HUES6 (cell line): ENCODE data around the gene SLC2A3.
A peak's percentile ranks its signal among the peaks of the same experiment; 100 is the strongest.
"Not testable (repeated sequence)": the region's sequence is repeated elsewhere in the genome, so short reads cannot be mapped to it uniquely, and the experiment has no call there.

Experiments
- H3K27ac ChIP-seq: 2 replicates; pipeline ENCODE4 v1.7.0; 2013; ENCODE audit warnings: low read depth, mild to moderate bottlenecking, low read length, inconsistent platforms
- H3K27me3 ChIP-seq: 2 replicates; pipeline ENCODE4 v1.6.1; 2013; ENCODE audit warnings: low read length; ENCODE audit not compliant: control insufficient read depth, insufficient read depth
- H3K36me3 ChIP-seq: 2 replicates; pipeline ENCODE4 v1.6.1; 2013; ENCODE audit warnings: low read length; ENCODE audit not compliant: control insufficient read depth, insufficient read depth
- H3K4me1 ChIP-seq: 2 replicates; pipeline ENCODE4 v1.6.1; 2013; ENCODE audit warnings: low read length; ENCODE audit not compliant: control insufficient read depth, insufficient read depth
- H3K4me3 ChIP-seq: 2 replicates; pipeline ENCODE4 v1.5.1; 2013; ENCODE audit warnings: low read depth, low read length
- H3K9ac ChIP-seq: one replicate; pipeline ENCODE4 v1.6.1; 2013; ENCODE audit warnings: mild to moderate bottlenecking, low read length
- H3K9me3 ChIP-seq: 2 replicates; pipeline ENCODE4 v1.6.1; 2013; ENCODE audit warnings: low read depth, low read length; ENCODE audit not compliant: control insufficient read depth, insufficient read depth

Gene SLC2A3

DNA sequence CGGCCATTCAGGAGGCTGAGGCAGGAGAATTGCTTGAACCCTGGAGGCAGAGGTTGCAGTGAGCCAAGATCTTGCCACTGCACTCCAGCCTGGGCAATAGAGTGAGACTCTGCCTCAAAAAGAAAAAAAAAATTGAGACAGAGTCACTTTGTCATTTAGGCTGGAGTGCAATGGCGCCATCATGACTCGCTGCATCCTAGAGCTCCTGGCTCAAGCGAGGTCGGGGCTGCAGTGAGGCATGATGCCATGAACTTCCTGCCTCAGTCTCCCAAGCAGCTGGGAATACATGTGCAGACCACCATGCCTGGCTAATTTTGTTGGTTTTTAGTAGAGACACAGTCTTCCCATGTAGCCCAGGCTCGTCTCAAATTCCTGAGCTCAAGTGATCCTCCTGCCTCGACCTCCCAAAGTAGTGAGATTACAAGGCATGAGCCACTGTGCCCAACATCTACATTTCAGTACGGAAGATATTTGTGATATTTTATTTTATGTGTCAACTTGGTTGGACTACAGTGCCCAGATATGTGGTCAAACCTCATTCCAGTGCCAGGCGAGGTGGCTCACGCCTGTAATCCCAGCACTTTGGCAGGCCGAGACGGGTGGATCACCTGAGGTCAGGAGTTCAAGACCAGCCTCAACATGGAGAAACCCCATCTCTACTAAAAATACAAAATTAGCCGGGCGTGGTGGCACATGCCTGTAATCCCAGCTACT lies 14.4 kb upstream of the SLC2A3 start:
- H3K4me3 ChIP-seq, H3K36me3 ChIP-seq, H3K9ac ChIP-seq, H3K4me1 ChIP-seq, H3K27me3 ChIP-seq, H3K9me3 ChIP-seq, H3K27ac ChIP-seq: not testable (repeated sequence)

DNA sequence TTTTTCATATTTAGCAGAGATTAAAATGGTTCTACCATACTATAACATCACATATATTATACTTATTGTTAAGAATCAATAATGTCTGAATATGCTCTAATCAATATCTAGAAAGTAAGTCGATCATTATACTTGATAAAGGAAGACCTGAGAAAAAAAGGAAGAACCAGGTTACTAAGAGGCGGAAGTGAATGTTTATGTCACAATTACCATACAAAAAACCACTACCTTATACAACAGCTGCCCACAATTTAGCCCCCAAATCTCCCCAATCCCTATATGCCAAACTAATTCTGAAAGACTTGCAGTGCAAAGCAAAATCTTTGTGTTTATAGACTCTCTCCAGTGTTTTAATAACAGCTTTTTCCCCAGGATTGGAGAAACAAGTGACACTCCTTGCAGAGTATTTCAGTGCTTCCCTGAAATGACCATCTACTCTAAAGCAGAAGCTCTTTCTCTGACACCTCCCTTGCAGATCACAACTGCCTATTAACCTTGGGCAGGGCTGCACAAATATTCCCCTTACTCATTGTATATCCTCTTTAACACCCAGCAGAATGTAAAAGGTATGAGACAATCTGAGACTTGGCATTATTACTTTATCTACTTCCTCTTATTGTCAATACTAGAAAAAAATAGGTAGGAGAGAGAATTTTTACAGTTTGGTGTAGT lies 12.7 kb upstream of the SLC2A3 start:
- Histone ChIP-seq H3K9me3 (no peaks in the 10 kb centered on the region), H3K27ac (no peak overlapping the region), H3K4me3 (no peak overlapping the region), H3K36me3 (no peaks in the 10 kb centered on the region), H3K9ac (no peak overlapping the region), H3K4me1 (peaks cover 6% of the 10 kb centered on the region; the same call in 1 of the 2 replicates), H3K27me3 (no peaks in the 10 kb centered on the region)

DNA sequence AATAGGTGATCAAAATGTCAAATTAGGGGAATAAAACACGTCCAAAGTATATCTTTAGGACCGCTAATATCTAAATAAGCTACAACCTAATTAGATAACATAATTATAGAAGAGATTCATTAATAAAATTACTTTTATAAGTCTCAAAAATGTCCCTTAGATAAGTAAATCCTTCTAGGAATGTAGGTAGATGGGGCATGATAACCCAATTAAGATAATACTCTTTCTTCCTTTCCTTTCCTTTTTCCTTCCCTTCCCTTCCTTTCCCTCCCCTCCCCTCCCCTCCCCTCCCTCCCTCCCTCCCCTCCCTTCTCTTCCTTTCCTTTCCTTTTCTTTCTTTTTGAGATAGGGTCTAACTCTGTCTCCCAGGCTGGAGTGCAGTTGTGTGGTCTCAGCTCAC lies 11.0 kb upstream of the SLC2A3 start:
- H3K36me3 ChIP-seq: no peaks in the 10 kb centered on the region
- H3K27me3 ChIP-seq: no peaks in the 10 kb centered on the region
- no peak overlapping the region for H3K9ac ChIP-seq
- no peaks in the 10 kb centered on the region for H3K9me3 ChIP-seq
- H3K4me1 ChIP-seq: peaks cover 6% of the 10 kb centered on the region; the same call in 1 of the 2 replicates
- no peak overlapping the region for H3K27ac ChIP-seq
- no peak overlapping the region for H3K4me3 ChIP-seq

DNA sequence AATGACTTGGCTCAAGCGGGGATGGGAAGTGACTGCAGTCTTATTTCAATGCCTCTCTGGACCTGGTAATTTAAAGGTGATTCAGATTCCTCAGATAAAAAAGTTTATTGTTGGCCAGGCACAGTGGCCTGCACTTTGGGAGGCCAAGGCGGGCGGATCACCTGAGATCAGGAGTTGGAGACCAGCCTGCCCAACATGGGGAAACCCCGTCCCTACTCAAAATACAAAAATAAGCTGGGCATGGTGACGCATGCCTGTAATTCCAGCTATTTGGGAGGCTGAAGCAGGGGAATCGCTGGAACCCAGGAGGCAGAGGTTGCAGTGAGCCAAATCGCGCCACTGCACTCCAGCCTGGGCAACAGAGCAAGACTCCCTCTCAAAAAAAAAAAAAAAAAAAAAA lies 8.8 kb upstream of the SLC2A3 start:
- H3K4me1 ChIP-seq, H3K27me3 ChIP-seq, H3K36me3 ChIP-seq, H3K9ac ChIP-seq, H3K27ac ChIP-seq, H3K4me3 ChIP-seq, H3K9me3 ChIP-seq: not testable (repeated sequence)

DNA sequence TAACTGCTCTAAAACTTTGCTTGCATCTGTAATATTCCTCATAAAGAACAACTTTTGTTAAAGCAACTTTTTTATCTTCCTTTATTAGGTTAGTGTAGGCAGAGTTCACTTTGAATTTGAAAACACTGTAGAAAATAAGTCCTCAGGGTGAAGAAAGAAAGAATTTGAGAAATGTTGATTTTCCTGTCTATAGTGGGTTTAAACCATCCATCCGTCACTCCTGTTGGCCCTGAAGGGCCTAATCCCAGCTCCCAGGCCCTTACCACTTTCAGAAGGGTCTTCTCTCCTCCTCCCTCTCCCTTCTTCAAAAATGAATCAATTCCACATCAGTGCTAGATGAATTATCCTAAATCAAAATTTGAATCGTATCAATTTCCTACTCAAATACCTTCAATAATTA lies 4.9 kb upstream of the SLC2A3 start:
- Histone ChIP-seq H3K4me1 (peaks cover 11% of the 10 kb centered on the region), H3K27me3 (no peaks in the 10 kb centered on the region), H3K9me3 (no peaks in the 10 kb centered on the region), H3K4me3 (no peak overlapping the region), H3K36me3 (no peaks in the 10 kb centered on the region), H3K27ac (no peak overlapping the region), H3K9ac (no peak overlapping the region)

DNA sequence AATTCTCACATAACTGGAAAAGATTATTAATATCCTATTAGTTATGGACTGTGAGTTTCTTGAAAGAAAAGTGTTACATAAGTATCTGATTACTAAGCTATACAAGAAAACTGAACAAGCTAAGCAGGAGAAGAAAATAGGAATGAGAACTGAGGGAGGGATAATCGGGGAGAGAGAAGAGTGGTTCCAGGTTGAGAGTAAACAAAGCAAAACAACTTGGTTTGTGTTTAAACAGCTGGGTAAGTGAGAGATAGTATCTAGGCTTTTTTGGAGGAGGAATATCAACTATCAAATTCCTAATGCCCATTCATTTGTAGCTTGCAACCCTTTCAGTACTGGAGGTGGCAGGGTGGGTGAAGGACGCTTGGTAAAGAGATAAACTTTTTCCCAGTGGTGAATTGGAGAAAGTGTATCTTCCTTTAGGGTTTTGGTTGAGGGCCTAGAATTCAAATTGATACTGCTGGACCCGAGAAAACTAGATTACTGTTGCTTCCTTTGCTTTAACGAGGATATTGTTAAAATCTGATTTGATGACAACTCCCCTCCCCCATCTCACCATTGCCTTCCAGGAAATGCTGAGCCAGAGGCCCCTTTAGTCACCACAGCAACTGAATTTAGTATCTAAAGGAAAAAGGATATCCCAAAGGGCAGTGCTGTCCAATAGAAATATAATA lies 2.0 kb upstream of the SLC2A3 start:
- Histone ChIP-seq H3K27ac (no peak overlapping the region), H3K36me3 (peaks cover 25% of the 10 kb centered on the region), H3K4me1 (peaks cover 16% of the 10 kb centered on the region), H3K4me3 (no peak overlapping the region), H3K9me3 (no peaks in the 10 kb centered on the region), H3K9ac (no peak overlapping the region), H3K27me3 (no peaks in the 10 kb centered on the region)

DNA sequence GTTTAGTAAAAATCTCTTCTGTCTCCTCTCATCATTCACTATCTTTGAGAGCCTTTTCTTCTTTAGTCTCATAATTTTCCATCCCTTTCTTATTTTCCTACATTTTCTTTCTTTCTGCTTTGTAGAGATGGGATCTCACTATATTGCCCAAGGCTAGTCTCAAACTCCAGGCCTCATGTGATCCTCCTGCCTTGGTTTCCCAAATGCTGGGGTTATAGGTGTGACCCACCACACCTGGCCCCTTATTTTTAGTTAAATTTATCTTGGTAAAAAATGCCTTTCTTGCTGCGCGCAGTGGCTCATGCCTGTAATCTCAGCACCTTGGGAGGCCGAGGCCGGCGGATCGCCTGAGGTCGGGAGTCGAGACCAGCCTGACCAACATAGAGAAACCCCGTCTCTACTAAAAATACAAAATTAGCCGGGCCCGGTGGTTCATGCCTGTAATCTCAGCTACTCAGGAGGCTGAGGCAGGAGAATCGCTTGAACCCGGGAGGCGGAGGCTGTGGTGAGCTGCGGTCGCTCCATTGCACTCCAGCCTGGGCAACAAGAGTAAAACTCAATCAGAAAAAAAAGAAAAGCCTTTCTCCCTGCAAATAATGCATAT lies 996 bp downstream of the SLC2A3 start:
- peak overlapping the region; percentile 93 for H3K9ac ChIP-seq

DNA sequence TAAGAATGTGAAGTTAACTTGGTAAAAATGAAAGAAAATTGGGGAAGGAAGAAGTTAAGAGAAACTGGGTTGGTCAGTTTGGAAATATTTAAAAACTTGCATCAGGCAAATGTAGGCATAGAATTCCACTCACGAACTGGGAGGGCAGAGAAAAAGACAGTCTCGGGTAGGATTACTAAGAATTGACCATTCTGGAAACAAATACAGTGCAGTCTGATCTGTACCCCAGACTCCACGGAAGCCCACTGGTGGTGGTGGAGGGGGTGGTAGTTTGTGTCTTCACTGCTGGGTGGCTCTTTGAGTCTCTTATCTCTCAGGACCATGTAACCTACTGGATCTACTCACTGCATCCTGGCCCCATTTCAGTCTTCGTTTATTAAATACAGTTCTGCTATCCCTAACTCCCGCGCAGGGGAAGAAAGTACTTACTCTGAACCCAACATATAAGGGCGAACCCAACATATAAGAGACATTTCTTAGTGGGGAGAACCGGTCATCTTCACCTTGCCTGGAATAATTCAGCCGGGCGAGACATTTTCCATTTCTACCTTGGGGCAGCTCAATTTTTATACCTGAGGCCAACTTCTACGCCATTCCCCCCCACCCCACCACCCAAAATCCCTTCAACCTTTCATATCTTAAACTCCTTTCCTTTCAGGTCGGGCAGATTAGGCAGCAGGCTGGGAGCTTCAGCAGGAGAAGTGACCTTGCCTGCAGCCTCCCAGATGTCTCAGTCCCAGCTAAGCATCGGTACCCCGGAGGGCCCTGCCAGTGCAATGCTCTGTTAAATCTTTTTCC lies 1.7 kb downstream of the SLC2A3 start:
- H3K27ac ChIP-seq: peak overlapping the region; percentile 59; the same call in 1 of the 2 replicates
- peak overlapping the region; percentile 93 for H3K4me3 ChIP-seq
- H3K9me3 ChIP-seq: no peaks in the 10 kb centered on the region
- H3K36me3 ChIP-seq: peaks cover 62% of the 10 kb centered on the region
- H3K9ac ChIP-seq: peak overlapping the region; percentile 93
- no peaks in the 10 kb centered on the region for H3K27me3 ChIP-seq
- peaks cover 23% of the 10 kb centered on the region for H3K4me1 ChIP-seq

More for the DNA sequence above, 996 bp downstream of the SLC2A3 start:
- Histone ChIP-seq H3K4me1 (peaks cover 23% of the 10 kb centered on the region), H3K9me3 (no peaks in the 10 kb centered on the region), H3K4me3 (peak overlapping the region; percentile 93), H3K36me3 (peaks cover 55% of the 10 kb centered on the region), H3K27ac (peak overlapping the region; percentile 59; the same call in 1 of the 2 replicates), H3K27me3 (no peaks in the 10 kb centered on the region)

DNA sequence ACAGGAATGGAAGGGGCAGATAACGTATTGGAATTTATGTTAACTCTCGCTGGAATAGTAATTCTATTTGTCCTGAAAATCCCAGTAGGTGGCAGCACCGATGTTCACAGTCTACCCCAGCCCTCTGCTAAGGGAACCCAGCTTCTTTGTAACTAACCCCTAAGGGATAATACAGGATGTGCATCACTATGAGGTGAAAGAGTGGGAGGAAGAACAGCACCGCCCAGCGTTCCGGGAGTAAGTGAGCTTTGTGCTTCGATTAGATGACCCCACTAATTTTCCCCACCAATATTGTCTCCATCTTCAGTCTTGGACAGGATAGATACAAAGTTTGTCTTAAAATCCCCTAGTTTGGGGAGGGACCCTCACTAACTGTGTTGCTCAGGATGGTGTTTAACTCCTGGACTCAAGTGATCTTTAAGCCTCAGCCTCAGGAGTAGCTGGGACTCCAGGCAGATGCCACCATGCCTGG lies 2.7 kb downstream of the SLC2A3 start:
- H3K4me1 ChIP-seq: peaks cover 26% of the 10 kb centered on the region
- peak overlapping the region; percentile 93 for H3K9ac ChIP-seq
- peaks cover 72% of the 10 kb centered on the region for H3K36me3 ChIP-seq
- no peaks in the 10 kb centered on the region for H3K9me3 ChIP-seq
- H3K27ac ChIP-seq: peak overlapping the region; percentile 21; the same call in 1 of the 2 replicates
- no peaks in the 10 kb centered on the region for H3K27me3 ChIP-seq
- H3K4me3 ChIP-seq: peak overlapping the region; percentile 93

DNA sequence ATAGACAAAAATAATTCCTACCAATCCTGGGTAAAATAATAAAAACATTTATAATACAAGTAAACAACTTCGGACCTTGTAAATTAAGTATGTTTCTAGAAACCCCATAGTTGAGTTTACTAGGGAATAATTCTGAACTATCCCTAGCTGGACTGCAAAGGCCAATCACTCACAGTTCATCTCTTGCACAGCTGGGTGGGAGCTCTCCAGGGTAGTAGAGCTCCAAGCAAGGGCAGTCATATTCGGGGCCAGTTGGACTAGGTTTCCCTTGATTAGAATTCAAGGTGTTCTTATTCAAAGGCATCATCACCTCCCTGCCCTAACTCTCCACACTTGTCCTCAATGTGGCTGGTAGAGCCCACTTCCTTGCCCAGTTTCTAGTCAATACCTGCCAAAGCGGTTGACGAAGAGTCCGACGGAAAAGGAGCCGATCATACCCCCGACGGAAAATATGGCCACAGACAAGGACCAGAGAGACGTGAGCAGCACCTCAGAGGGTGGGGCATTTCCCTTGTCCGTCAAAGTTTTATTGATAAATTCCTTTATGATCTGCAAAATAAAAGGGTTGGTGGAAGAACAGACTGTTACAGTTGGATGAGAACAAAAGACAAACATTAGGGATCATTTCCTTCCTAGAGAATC lies 3.3 kb downstream of the SLC2A3 start:
- Histone ChIP-seq H3K4me3 (peak overlapping the region; percentile 93; the same call in 1 of the 2 replicates), H3K36me3 (peaks cover 77% of the 10 kb centered on the region), H3K9ac (peak overlapping the region; percentile 14), H3K4me1 (peaks cover 21% of the 10 kb centered on the region)
- H3K27ac ChIP-seq, H3K27me3 ChIP-seq, H3K9me3 ChIP-seq: not testable (repeated sequence)
